Activated naive CD8-positive, alpha-beta T cell (primary cell): ENCODE results near the gene NRDE2.
"Not testable (repeated sequence)": the region's sequence is repeated elsewhere in the genome, so short reads cannot be mapped to it uniquely, and the experiment has no call there.

Experiments
- H3K27ac Mint-ChIP-seq: one replicate; pipeline ENCODE4 v1.8.0; 2021; ENCODE audit warnings: mixed read lengths
- H3K27me3 Mint-ChIP-seq: one replicate; pipeline ENCODE4 v1.8.0; 2021; ENCODE audit warnings: mixed read lengths
- H3K36me3 Mint-ChIP-seq: one replicate; pipeline ENCODE4 v1.8.0; 2021; ENCODE audit warnings: mixed read lengths
- H3K4me1 Mint-ChIP-seq: one replicate; pipeline ENCODE4 v1.8.0; 2021; ENCODE audit warnings: low read depth, mixed read lengths
- H3K4me3 Mint-ChIP-seq: one replicate; pipeline ENCODE4 v1.8.0; 2021; ENCODE audit warnings: mild to moderate bottlenecking, mixed read lengths
- H3K9me3 Mint-ChIP-seq: one replicate; pipeline ENCODE4 v1.8.0; 2021; ENCODE audit warnings: low read depth, mixed read lengths

Gene NRDE2

GRCh38 chr14:90247441-90247840 lies 84.3 kb downstream of the NRDE2 start:
- not testable (repeated sequence) for H3K27me3 Mint-ChIP-seq, H3K27ac Mint-ChIP-seq, H3K9me3 Mint-ChIP-seq, H3K4me3 Mint-ChIP-seq, H3K4me1 Mint-ChIP-seq, H3K36me3 Mint-ChIP-seq

GRCh38 chr14:90246936-90247335 lies 84.8 kb downstream of the NRDE2 start:
- H3K27me3 Mint-ChIP-seq = peaks cover 8% of the 10 kb centered on the region
- no peak overlapping the region for H3K27ac Mint-ChIP-seq
- H3K9me3 Mint-ChIP-seq = peaks cover 9% of the 10 kb centered on the region
- no peak overlapping the region for H3K4me3 Mint-ChIP-seq
- no peaks in the 10 kb centered on the region for H3K36me3 Mint-ChIP-seq
- no peaks in the 10 kb centered on the region for H3K4me1 Mint-ChIP-seq

- Mint-ChIP-seq H3K27me3 (peaks cover 4% of the 10 kb centered on the region), H3K4me1 (no peaks in the 10 kb centered on the region), H3K4me3 (no peak overlapping the region), H3K36me3 (peaks cover 9% of the 10 kb centered on the region), H3K9me3 (peaks cover 32% of the 10 kb centered on the region), H3K27ac (no peak overlapping the region)
Observed at GRCh38 chr14:90242444-90242843, 89.3 kb downstream of the NRDE2 start.

GRCh38 chr14:90239139-90239538 lies 92.6 kb downstream of the NRDE2 start:
- H3K36me3 Mint-ChIP-seq = peaks cover 9% of the 10 kb centered on the region
- H3K27me3 Mint-ChIP-seq = peaks cover 7% of the 10 kb centered on the region
- no peak overlapping the region for H3K4me3 Mint-ChIP-seq
- no peak overlapping the region for H3K27ac Mint-ChIP-seq
- no peaks in the 10 kb centered on the region for H3K4me1 Mint-ChIP-seq
- peaks cover 28% of the 10 kb centered on the region for H3K9me3 Mint-ChIP-seq

- H3K27ac Mint-ChIP-seq = no peak overlapping the region
- no peaks in the 10 kb centered on the region for H3K4me1 Mint-ChIP-seq
- H3K4me3 Mint-ChIP-seq = no peak overlapping the region
- H3K36me3 Mint-ChIP-seq = peaks cover 2% of the 10 kb centered on the region
- H3K27me3 Mint-ChIP-seq = peaks cover 10% of the 10 kb centered on the region
- H3K9me3 Mint-ChIP-seq = peaks cover 15% of the 10 kb centered on the region
Observed at GRCh38 chr14:90235179-90235976, 96.4 kb downstream of the NRDE2 start.

GRCh38 chr14:90229942-90230341 lies 101.8 kb downstream of the NRDE2 start:
- H3K9me3 Mint-ChIP-seq, H3K4me3 Mint-ChIP-seq, H3K27ac Mint-ChIP-seq, H3K27me3 Mint-ChIP-seq, H3K4me1 Mint-ChIP-seq, H3K36me3 Mint-ChIP-seq: not testable (repeated sequence)

GRCh38 chr14:90228478-90228877 lies 103.3 kb downstream of the NRDE2 start:
- peaks cover 7% of the 10 kb centered on the region for H3K27me3 Mint-ChIP-seq
- no peak overlapping the region for H3K4me3 Mint-ChIP-seq
- no peaks in the 10 kb centered on the region for H3K4me1 Mint-ChIP-seq
- no peak overlapping the region for H3K27ac Mint-ChIP-seq
- peaks cover 7% of the 10 kb centered on the region for H3K9me3 Mint-ChIP-seq
- H3K36me3 Mint-ChIP-seq = no peaks in the 10 kb centered on the region
